ENCODE data around the gene SDC1. TPM values are rescaled to one million over a fixed set of nuclear protein-coding genes. Genes with fewer than 3 reads are reported as not detected.

SDC1 gene
- total RNA-seq, 4 donors from 2014 or later, result 103 to 192 (median 127) TPM

DNA sequence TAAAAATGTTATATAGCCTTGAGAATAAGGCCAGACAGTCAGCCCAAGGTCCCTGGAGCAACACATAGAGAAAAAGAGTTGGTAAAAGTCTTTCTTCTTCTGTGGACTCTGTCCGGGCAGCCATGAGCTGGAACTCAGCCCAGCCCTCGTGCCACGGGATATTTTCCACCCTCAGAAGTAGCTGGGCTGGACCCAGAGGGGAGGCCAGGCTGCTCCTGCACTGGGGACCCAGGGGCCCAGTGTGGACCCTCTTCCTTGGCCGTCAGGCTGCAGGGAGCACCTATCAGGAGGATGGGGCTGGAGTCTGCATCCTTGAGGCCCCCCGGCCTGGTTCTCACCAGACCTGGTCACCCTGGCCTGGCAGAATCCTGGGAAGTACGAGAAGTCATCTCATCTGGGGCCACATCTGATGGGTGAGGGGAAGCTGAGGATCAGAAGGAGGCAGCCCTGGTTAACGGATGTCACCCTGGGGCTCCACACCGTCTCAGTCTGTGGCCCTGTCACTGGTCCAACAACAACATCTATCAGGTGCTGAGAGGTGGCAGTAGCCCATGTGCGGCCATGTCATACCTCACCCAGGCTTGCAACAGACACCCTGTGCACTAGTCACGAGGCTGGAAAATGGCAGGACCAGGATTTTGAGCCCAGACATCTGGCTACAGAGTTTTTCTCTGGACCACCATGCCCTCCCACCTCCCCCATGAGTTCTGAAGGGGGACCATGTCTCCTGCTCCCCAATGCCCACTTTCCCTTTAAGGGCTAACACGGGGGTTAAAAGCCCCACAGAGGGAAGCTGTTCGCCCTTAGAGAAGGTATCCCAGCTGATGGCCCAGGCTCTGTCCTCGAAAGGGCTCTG lies 33.0 kb downstream of the SDC1 start:
- intact Hi-C loops (cut with DNase I; ENCODE audit: low total_unique reads), result loop anchor here (5.0 kb wide), 1 partner anchor 1305 kb away; no protein-coding TSS in a partner anchor
- in situ Hi-C loops (cut with MboI; ENCODE audit: low pct_ligation_motif_present in 1 of 4, low pct_unique_long_range_greater_than_20kb in 1 of 4, low sequenced_read_pairs in 3 of 4), result no loop called here
- Histone ChIP-seq H3K36me3 (no peaks in the 10 kb centered on the region), H3K4me1 (peaks cover 7 to 31% (median 19%) of the 10 kb centered on the region in 4 donors), H3K27ac (peak overlapping the region in 1 of 4 donors; percentile 48), H3K9me3 (no peaks in the 10 kb centered on the region), H3K27me3 (no peaks in the 10 kb centered on the region), H3K4me3 (no peak overlapping the region)
- no peak for DNase-seq
- no peak for TF ChIP-seq EP300 (IDR thresholded peaks at IDR 0.05; ENCODE audit: low read depth)
- TF ChIP-seq, protein P1, sequence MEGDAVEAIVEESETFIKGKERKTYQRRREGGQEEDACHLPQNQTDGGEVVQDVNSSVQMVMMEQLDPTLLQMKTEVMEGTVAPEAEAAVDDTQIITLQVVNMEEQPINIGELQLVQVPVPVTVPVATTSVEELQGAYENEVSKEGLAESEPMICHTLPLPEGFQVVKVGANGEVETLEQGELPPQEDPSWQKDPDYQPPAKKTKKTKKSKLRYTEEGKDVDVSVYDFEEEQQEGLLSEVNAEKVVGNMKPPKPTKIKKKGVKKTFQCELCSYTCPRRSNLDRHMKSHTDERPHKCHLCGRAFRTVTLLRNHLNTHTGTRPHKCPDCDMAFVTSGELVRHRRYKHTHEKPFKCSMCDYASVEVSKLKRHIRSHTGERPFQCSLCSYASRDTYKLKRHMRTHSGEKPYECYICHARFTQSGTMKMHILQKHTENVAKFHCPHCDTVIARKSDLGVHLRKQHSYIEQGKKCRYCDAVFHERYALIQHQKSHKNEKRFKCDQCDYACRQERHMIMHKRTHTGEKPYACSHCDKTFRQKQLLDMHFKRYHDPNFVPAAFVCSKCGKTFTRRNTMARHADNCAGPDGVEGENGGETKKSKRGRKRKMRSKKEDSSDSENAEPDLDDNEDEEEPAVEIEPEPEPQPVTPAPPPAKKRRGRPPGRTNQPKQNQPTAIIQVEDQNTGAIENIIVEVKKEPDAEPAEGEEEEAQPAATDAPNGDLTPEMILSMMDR (IDR thresholded peaks at IDR 0.05), result no peak
- TF ChIP-seq POLR2A (IDR thresholded peaks at IDR 0.05), result no peak
- TF ChIP-seq POLR2AphosphoS5 (IDR thresholded peaks at IDR 0.05), result no peak
- 71 to 80% methylated on average over 1 to 12 of the region's 13 CpGs for WGBS, 2 donors (ENCODE audit: low coverage in 1 of 2)

GRCh38 chr2:20190876-20191713 lies 33.8 kb downstream of the SDC1 start:
- peak; percentile 73 for DNase-seq
- WGBS, 2 donors (ENCODE audit: low coverage in 1 of 2), result 50 to 83% methylated on average over 1 to 19 of the region's 19 CpGs
- in situ Hi-C loops (cut with MboI; ENCODE audit: low pct_ligation_motif_present in 1 of 4, low pct_unique_long_range_greater_than_20kb in 1 of 4, low sequenced_read_pairs in 3 of 4), result no loop called here
- TF ChIP-seq, protein P1 (IDR thresholded peaks at IDR 0.05), result peak in 2 of 5 experiments; percentile 50 to 62
- TF ChIP-seq EP300 (IDR thresholded peaks at IDR 0.05; ENCODE audit: low read depth) (no peak), POLR2AphosphoS5 (IDR thresholded peaks at IDR 0.05) (no peak), POLR2A (IDR thresholded peaks at IDR 0.05) (no peak)
- intact Hi-C loops (cut with DNase I; ENCODE audit: low total_unique reads), result loop anchor here (5.0 kb wide), 1 partner anchor 1306 kb away; no protein-coding TSS in a partner anchor
- H3K27ac ChIP-seq, result peak overlapping the region in 1 of 4 donors; percentile 48
- H3K36me3 ChIP-seq, result no peaks in the 10 kb centered on the region
- H3K27me3 ChIP-seq, result no peaks in the 10 kb centered on the region
- no peak overlapping the region for H3K4me3 ChIP-seq
- H3K9me3 ChIP-seq, result no peaks in the 10 kb centered on the region
- H3K4me1 ChIP-seq, result peaks cover 7 to 29% (median 20%) of the 10 kb centered on the region in 4 donors

- Histone ChIP-seq H3K36me3 (no peaks in the 10 kb centered on the region), H3K27me3 (no peaks in the 10 kb centered on the region), H3K4me1 (peaks cover 7 to 36% (median 27%) of the 10 kb centered on the region in 4 donors), H3K9me3 (no peaks in the 10 kb centered on the region), H3K4me3 (no peak overlapping the region), H3K27ac (no peak overlapping the region)
- DNase-seq, result no peak
- intact Hi-C loops (cut with DNase I; ENCODE audit: low total_unique reads) (loop anchor here (5.0 kb wide), 1 partner anchor 1307 kb away; no protein-coding TSS in a partner anchor), in situ Hi-C loops (cut with MboI; ENCODE audit: low pct_ligation_motif_present in 1 of 4, low pct_unique_long_range_greater_than_20kb in 1 of 4, low sequenced_read_pairs in 3 of 4) (no loop called here)
- no peak for TF ChIP-seq EP300 (IDR thresholded peaks at IDR 0.05; ENCODE audit: low read depth)
- TF ChIP-seq POLR2AphosphoS5 (IDR thresholded peaks at IDR 0.05), result no peak
- TF ChIP-seq, protein P1 (IDR thresholded peaks at IDR 0.05), result no peak
- TF ChIP-seq POLR2A (IDR thresholded peaks at IDR 0.05), result no peak
- 62 to 100% methylated on average over 1 to 9 of the region's 9 CpGs for WGBS, 2 donors (ENCODE audit: low coverage in 1 of 2)
These were observed 34.8 kb downstream of the SDC1 start for GRCh38 chr2:20190170-20190569.
